GM21526 (cell line): ENCODE results near the gene TTLL13.

ENCODE experiments used
- ATAC-seq: cut with Tn5 transposase; IDR thresholded peaks from one replicate; pipeline ENCODE4 v1.9.1; 2021; ENCODE audit warnings: moderate library complexity; ENCODE audit not compliant: unreplicated experiment, low FRiP score

Gene TTLL13

GRCh38 chr15:90249203-90249863 is at the start of gene TTLL13:
TTLL13 (plus strand) TSS chr15:90249556; CDS start chr15:90250631, 1,075 bp downstream.
- ATAC-seq: no peak

DNA sequence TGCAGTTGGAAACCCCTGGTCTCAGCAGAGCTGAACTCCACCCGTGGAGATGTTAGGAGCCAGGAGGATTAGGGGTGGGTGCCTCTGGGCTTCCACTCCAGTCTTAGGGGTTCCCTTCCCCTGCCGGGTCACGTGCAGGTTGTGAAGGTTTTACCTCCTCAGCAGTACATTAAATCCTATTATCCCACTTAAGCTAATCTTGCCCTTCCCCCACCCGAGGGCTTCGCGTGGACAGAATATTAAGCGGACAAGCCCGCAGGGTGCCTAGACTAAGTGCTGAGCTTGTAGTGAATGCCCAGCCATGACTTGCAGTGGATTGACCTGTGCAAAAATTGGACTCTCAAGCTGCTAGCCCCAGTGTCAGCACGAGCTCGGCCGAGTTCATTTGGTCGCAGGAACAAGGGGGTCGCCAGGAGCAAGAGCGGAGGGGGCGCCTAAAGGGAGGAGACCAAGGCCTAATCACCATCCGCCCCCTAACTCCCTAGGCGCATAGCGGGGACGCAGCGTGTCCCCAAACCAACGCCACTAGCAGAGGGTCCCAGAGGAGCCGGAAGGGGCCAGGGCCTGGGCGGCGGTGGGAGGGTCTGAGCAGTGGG is 48.7 kb upstream of the TTLL13 start:
- peak; percentile 19 for ATAC-seq

DNA sequence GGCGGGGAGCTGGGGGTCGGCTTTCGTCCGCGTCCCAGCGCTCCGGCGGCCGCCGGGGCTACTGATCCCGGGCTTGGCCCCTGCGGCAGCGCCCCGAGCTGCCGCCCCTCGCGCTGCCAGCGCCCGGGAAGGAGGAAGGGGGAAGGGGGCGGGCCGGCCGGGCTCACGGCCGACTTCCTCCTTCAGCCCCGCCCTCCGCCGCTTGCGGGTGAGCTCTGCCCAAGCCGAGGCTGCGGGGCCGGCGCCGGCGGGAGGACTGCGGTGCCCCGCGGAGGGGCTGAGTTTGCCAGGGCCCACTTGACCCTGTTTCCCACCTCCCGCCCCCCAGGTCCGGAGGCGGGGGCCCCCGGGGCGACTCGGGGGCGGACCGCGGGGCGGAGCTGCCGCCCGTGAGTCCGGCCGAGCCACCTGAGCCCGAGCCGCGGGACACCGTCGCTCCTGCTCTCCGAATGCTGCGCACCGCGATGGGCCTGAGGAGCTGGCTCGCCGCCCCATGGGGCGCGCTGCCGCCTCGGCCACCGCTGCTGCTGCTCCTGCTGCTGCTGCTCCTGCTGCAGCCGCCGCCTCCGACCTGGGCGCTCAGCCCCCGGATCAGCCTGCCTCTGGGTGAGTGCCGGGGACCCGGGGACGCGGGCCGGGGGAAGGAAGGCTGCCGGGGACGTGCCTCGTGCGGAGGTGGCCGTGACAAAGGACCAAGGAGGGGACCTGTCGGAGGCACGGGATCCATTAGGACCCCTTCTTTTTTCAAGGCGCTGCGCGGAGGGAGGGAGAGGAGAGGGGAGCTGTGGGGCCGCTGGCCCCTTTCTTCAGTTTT is 48.0 kb upstream of the TTLL13 start, which contains the start of gene SEMA4B:
Gene SEMA4B, plus strand, starts transcription at position 201 of the 814 bp plus-strand sequence. Its CDS starts 249 bp downstream, at position 450.
- peak; percentile 81 for ATAC-seq

GRCh38 chr15:90201944-90202375 is 47.4 kb upstream of the TTLL13 start:
- ATAC-seq: no peak

DNA sequence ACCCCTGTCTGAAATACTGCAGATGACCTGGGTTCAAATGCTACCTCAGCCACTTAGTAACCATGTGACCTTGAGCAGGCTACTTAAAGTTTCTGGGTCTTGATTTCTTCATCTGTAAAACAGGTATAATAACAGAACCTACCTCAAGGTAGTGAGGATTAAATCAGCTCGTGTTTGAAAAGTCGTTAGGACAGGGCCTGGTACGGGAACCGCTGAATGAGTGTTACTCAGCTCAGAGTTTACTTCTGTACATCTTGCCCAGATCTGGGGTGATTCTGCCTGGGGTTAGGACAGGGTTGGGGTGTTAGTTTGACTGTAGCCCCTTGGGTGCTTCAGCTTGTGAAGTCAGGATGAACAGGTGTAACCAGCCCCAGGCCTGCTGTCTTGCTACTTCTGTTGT is 46.4 kb upstream of the TTLL13 start:
- ATAC-seq: no peak

DNA sequence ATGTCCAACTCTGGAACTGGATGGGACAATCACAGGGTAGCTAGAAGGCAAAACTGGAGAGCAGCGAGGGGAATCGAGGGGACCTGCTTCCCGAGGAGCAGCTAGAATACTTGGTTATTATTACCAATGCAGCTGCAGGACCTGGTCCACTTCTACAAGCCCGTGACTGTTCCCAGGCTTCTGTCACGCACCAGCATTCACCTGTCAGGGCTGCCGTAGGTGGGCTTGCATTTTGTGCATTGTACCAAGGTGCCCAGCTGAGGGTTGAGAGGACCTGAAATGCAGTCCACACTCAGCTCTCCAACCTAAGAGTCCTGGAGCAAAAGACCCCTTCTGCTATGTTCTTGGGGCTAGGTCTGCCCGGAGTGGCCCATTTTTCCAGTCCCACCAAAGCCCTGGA is 45.9 kb upstream of the TTLL13 start:
- ATAC-seq: no peak

- ATAC-seq: no peak
Measured at GRCh38 chr15:90203922-90204321, 45.4 kb upstream of the TTLL13 start.

GRCh38 chr15:90205050-90205848 is 44.1 kb upstream of the TTLL13 start:
- no peak for ATAC-seq

- ATAC-seq: no peak
Measured at GRCh38 chr15:90205886-90206285, 43.5 kb upstream of the TTLL13 start.

- ATAC-seq: no peak
Measured at GRCh38 chr15:90207252-90207651, 42.1 kb upstream of the TTLL13 start.

- ATAC-seq: no peak
Measured at GRCh38 chr15:90208356-90208755, 41.0 kb upstream of the TTLL13 start.

GRCh38 chr15:90209591-90209990 is 39.8 kb upstream of the TTLL13 start:
- no peak for ATAC-seq

DNA sequence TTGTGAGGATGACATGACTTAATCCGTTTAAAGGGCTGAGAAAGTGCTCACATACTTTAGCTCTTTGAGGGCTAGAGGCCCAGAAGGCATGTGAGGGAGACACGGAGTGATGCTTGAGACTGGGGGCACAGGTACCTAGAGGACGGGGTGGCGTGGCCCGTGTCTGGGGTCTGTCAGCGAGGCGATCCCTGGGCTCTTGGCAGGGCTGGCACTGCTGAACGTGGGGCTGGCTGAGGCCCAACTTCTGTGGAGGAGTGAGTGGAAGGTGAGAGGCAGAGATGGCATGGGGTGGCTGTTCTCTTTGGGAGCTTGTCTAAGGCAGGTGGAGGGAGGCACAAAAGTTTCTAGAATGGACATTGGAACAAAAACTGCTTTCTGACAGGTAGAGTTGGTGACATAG is 38.8 kb upstream of the TTLL13 start:
- no peak for ATAC-seq

GRCh38 chr15:90211009-90211408 is 38.3 kb upstream of the TTLL13 start:
- ATAC-seq: no peak

GRCh38 chr15:90211440-90212143 is 37.8 kb upstream of the TTLL13 start:
- no peak for ATAC-seq

- ATAC-seq: no peak
Measured at GRCh38 chr15:90212221-90213098, 36.9 kb upstream of the TTLL13 start.

DNA sequence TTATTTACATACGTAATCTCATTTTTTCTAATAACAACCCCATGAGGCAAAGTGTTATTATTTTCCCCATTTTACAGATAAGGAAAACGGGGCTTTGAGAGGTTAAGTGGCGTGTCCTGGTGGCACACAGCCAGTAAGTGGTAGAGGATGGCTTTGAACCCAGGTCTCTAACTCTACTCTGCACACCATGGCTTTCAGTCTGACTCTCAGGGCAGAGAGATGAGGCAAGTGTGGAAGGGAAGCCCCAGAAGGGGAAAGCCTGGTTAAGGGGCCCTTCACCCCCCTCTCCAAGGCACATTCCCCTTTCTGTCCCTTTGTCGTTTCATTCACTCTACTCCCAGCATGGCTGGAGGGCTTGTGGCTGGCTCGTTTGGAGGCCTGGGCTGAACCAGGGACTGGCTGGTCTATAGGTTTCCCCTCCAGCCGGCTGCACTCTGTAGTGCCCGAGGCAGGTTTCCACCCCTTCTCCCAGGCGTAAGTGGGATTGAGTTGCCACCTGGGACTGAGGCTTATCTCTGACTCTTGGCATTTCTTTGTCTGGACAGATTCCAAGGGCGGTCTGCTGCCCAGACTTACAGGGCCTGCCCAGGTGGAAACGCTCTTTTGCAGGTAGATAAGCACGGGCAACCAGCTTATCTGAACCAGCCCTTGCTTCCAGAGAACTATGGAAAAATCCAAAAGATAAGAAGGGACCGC is 36.1 kb upstream of the TTLL13 start:
- ATAC-seq: no peak

DNA sequence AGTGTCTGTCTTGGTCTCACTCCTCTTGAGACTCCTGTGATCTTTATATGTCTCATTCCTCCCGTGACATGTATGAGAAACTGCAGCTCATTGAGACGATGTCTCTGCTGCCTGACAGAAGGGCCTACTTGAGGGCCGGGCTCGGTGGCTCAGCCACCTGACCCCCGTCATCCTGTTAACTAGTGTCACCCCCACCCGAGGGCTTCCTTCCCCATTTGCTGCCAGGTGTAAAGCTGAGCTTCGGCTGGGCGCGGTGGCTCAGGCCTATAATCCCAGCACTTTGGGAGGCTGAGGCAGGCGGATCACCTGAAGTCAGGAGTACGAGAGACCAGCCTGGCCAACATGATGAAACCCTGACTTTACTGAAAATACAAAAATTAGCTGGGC is 35.5 kb upstream of the TTLL13 start:
- ATAC-seq: no peak
